HS-5 (cell line): ENCODE data around the gene ISM2.

ENCODE experiments used
- DNase-seq: peaks from one replicate; pipeline ENCODE4 v3.0.0-alpha.2; 2012; ENCODE audit warnings: low read depth

Gene ISM2

GRCh38 chr14:77507762-77508161, 9.1 kb upstream of the ISM2 start:
- DNase-seq: no peak

DNA sequence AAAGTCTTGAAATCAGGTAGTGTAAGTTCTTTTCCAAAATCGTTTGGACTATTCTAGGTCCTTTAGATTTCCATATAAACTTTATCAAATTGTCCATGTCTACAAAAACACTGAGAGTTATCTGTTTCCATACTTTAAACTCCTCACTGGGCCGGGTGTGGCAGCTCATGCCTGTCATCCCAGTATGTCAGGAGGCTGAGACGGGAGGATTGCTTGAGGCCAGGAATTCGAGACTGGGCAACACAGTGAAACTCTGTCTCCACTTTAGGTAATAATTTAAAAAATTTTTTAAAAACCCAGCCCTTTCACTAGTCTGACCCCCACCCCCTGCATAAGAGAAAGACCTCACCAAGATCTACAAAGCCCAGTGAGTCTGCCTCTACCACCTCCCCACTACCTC, 6.4 kb upstream of the ISM2 start:
- no peak for DNase-seq

GRCh38 chr14:77503138-77503537, 4.5 kb upstream of the ISM2 start:
- no peak for DNase-seq

DNA sequence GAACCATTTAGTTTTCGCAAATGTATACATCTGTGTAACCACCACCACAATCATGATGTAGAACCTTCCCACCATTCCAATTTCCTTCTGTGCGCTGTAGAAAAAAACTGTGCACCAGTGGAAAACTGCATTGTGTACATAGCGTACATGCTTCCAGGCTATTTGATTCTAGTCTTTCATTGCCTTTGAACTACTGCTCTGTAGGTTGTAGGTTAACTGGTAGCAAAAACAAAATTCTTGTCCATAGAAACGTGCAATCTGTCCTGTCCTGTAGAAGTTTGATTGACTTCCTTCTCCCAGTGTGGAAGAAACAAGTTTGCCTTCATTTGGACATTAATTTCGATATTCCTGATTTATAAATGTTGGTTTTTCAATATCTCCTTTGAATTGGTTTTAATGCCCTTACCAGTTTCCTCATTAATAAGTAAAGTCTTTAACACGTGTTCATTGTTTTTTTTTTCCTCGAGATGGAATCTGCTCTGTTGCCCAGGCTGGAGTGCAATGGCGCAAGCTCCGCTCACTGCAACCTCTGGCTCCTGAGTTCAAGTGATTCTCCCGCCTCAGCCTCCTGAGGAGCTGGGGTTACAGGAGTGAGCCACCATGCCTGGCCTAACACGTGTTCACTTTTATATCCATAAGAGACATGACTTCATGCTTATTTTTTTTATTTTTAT, 3.6 kb upstream of the ISM2 start:
- DNase-seq: no peak

DNA sequence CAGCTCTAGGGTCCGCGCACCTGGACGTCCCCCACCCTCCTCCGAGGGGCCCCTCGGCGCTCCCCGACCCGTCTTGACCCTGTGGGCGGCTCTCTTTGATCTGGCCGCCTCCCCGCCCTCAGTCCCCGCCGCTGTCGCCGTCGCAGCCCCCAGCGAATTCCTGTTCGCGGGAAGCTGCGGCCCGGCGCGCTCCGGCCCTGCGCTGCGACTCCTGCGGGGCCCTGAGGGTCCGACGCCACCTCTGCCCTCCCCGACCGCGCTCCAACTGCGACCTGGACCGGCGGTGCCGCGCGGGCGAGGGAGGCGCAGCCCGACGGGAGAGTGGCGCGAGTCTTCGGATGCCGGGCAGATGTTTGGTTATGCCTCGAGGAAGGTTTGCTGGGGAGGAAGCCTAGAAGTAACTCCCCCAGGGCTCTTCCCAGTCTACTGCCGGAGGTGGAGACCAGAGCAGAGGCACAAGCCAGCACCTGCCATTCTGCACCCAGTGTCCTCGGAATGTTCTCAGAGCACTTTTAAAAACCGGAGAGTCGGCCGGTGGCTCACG, 440 bp upstream of the ISM2 start:
- DNase-seq: no peak

GRCh38 chr14:77495334-77495733, 3.3 kb downstream of the ISM2 start:
- no peak for DNase-seq

DNA sequence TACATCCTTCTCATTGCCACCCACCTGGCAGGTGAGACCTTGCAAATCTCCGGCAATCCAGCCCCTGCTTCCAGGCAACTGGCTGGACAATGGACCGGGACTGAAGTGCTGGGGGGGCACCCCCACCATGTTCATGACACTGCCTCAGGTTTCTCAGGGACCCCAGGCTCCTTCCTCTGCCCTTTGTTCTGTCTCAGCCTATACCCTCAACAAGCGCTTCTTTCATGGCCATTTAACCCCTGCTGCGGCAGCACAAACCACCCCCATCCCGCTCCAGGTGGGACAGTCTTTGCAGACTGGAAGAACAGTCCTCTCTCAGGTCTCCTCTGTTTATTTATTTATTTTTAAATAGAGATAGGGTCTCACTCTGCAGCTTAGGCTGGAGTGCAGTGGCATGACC, 7.6 kb downstream of the ISM2 start:
- no peak for DNase-seq

- no peak for DNase-seq
Measured at GRCh38 chr14:77490347-77490986, 8.1 kb downstream of the ISM2 start.

DNA sequence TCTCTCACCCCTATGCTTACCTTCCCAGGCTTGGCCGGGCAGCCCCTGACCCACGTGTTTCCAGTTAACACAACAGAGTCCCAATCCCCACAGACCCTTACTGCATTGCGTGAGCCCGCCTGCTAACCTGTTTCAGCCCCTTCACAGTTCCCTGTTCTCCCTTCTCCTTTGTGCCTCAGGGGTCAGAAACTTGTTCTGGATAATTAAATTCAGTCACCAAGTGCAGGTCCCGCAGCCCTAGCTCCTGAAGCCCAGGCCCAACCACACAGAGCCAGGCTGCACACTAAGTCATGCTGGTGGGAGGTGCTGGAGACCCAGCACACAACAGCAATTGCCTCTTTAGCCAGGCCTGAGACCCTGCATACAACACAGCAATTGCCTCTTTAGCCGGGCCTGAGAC, 9.6 kb downstream of the ISM2 start:
- DNase-seq: no peak

DNA sequence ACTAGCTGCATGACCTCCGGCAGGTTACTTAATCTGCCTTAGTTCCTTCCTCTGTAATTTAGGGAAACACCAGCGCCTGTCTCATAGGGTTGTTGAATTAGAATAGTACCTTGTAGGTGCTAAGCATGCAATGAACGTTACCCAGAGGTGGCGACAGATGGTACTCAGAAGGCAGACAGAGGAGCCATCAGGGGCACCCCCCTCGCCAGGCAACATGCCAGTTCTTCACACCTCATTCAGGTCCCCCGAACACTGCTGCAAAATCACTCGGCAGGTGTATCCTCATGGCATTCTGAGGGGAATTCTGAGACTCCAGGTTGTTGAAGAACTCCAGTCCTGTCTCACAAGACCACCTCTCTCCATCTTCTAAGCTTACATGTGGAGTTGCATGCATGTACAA, 10.1 kb downstream of the ISM2 start:
- DNase-seq: no peak

DNA sequence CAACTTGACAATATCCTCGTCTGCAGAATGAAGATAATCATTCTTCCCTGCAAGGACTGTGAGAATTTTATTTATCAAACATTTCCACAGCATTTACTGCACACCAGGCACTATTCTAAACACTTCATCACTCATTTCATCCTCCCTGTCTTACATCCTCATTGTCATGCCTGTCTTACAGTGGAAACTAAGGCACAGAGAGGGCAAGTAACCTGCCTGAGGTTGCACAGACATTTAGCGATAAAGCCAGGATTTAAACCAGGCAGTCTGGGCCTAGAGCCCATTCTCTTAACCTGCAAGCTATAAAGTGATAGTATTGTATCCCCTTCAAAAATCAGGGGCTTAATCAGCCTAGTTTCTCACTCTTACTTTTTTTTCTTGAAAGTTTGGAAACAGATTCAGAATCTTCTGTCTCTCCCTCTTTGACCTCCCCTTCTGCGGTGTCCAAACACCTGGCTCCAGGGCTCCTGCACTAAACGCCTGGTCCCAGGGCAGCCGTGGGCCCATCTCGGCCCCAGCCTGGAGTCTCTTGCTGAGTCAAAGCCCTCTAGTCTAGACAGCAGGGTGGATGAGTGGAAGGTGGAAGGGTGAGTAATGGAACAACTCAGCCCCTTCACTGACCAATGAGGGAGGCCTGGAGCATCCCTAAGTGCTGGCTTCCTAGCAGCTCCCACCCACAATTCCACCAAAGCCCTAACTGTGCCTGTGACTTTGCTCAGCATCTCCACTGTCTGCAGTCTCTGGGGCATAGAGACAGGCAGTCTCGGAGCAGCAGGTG, 12.5 kb downstream of the ISM2 start:
- peak; percentile 18 for DNase-seq

- no peak for DNase-seq
Measured at GRCh38 chr14:77485256-77485655, 13.4 kb downstream of the ISM2 start.

DNA sequence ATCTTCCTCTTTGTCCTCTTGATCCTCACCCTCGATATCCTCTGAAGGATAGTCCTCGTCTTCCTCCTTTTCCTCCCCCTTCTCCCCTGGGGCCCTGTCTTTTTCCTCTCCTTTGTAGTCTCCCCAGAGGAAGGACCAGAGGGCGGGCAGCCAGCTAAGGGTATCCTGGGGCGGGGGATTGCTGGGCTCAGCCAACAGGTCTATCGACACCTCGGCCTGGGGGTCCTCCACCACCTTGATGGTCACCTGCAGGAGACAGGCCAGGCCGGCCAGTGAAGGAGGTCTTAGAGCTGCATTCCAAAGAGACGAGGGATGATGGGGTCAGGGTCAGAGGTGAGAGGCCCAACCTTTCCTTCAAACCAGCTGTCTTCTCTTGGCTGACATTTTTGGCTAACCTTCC, 16.2 kb downstream of the ISM2 start:
- DNase-seq: no peak

- DNase-seq: no peak
Measured at GRCh38 chr14:77478796-77479195, 19.8 kb downstream of the ISM2 start.

- DNase-seq: no peak
Measured at GRCh38 chr14:77478029-77478428, 20.6 kb downstream of the ISM2 start.

- no peak for DNase-seq
Measured at GRCh38 chr14:77475432-77476115, 23.0 kb downstream of the ISM2 start.

GRCh38 chr14:77474479-77475177, 24.0 kb downstream of the ISM2 start:
- DNase-seq: no peak

DNA sequence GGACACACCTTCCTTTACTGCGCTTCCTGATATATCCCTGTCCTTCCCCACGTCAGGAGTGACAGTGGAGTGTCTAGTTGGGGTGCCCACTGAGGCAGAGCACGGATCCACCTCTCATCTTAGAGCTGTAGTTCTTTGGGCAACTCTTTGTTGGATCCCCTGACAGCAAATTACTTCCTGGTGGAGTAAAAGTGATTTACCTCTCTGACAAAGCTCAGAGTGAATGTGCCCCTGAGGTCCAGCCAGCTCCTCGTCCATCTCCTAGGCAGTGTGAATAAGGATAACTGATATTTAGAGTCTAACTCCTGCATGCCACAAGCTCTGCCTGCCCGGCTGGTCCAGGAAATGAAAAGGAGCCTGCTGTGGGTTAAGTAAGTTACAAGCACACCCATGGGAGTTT, 24.7 kb downstream of the ISM2 start:
- DNase-seq: no peak

- DNase-seq: no peak
Measured at GRCh38 chr14:77470224-77470870, 28.3 kb downstream of the ISM2 start.

- DNase-seq: no peak
Measured at GRCh38 chr14:77469539-77469938, 29.1 kb downstream of the ISM2 start.

DNA sequence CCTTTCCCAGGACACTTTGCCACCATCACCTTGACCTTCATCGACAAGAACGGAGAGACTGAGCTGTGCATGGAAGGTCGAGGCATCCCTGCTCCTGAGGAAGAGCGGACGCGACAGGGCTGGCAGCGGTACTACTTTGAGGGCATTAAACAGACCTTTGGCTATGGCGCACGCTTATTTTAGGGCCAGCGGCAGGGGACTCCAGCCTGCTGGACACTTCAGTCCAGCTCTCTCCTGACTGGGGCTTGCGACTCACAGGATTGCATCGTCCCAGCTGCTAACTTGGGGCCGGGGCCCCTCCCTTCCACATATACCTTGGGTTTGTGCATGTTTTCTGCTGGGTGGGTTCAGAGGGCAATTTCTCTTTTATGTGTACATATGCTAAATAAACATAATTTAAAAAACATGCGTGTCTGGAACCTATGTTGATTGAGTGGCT, 29.5 kb downstream of the ISM2 start:
- DNase-seq: no peak
